ENCODE measurements around the gene CACNA1D. TPM values are rescaled to one million over a fixed set of nuclear protein-coding genes. Genes with fewer than 3 reads are reported as not detected.

CACNA1D gene
- total RNA-seq, 2 experiments from 2014 or later, result 0.13 to 0.17 TPM

- ChIA-PET POLR2A (no interaction called here), CTCF (interaction anchor here (0.8 to 1.3 kb wide), 2 partner anchors 12 to 187 kb away, joined by 3 to 4 read pairs; no protein-coding TSS in a partner anchor)
Observed at GRCh38 chr3:53491276-53491675, 3.1 kb upstream of the CACNA1D start.

- ChIA-PET POLR2A (no interaction called here), CTCF (no interaction called here)
Observed at GRCh38 chr3:53493595-53493962, 832 bp upstream of the CACNA1D start.

DNA sequence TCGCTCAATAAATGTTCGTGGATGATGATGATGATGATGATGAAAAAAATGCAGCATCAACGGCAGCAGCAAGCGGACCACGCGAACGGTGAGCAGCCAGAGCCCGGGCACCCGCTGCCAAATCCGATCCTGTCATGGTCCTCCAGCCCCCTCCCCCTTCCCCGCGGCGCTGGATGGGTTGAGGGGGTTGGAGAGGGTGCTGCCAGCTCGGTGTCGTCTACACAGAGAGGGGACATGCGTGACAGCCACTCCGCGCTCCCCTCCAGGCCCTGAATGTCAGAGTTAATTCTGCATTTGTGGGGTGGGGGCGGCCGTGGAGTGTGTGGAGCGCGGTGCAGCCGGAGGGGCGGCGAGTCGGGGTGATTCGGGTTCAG lies 722 bp downstream of the CACNA1D start:
- ChIA-PET POLR2A (no interaction called here), CTCF (no interaction called here)

- CTCF ChIA-PET, result no interaction called here
- POLR2A ChIA-PET, result no interaction called here
Observed at GRCh38 chr3:53495520-53496391, 1.3 kb downstream of the CACNA1D start.

GRCh38 chr3:53496392-53496670 lies 1.9 kb downstream of the CACNA1D start:
- POLR2A ChIA-PET, result no interaction called here
- CTCF ChIA-PET, result no interaction called here

DNA sequence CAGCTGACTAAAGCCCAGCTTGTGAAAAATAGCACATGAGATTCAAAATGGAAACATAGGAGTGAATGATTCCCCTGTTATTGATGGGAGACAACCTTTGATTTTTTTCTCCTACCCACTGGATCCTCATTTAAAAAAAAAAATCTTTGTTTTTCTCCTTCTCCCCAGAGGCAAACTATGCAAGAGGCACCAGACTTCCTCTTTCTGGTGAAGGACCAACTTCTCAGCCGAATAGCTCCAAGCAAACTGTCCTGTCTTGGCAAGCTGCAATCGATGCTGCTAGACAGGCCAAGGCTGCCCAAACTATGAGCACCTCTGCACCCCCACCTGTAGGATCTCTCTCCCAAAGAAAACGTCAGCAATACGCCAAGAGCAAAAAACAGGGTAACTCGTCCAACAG lies 2.6 kb downstream of the CACNA1D start:
- ChIA-PET CTCF (no interaction called here), POLR2A (no interaction called here)

DNA sequence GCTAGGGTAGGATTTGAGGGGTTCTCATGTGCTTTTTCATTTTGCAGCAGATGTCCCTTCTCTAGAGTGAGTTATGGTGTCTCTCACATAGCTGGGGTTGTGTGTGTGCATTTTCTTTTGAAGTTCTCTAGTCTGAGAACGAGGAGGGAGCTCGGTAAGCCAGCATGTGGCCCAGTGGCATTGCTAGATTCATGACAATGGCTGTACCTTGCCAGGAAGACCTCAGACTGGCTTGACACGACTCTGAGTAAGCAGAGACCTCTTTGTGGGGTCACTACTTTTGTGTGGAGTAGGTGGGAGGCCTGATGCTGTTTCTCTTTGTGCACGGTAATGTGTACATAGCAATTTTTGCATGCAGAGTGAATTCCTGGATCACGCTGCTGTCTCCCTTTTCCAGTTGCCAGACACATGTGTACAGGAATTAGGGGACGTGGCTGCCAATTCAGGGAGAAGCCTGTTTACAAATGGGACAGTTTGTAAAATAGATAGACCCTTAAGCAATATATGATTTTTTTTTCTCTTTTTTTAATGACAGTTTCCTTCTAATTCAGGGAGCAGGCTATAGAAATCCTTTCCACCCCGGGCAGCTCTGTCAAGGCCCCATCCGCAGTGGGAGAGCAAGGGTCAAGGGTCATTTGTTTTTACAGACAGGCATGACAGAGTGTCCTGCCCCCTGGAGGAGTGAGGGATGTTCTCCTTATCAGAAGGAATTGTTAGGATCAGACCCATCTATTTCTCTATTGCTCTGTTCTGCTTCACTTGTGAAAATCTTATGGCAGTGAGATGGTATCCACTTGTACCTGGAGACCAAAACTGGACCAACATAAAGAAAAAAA lies 4.6 kb downstream of the CACNA1D start:
- ChIA-PET CTCF (interaction anchor here (0.5 kb wide), 1 partner anchor 281 kb away, joined by 3 read pairs; no protein-coding TSS in a partner anchor), POLR2A (no interaction called here)

DNA sequence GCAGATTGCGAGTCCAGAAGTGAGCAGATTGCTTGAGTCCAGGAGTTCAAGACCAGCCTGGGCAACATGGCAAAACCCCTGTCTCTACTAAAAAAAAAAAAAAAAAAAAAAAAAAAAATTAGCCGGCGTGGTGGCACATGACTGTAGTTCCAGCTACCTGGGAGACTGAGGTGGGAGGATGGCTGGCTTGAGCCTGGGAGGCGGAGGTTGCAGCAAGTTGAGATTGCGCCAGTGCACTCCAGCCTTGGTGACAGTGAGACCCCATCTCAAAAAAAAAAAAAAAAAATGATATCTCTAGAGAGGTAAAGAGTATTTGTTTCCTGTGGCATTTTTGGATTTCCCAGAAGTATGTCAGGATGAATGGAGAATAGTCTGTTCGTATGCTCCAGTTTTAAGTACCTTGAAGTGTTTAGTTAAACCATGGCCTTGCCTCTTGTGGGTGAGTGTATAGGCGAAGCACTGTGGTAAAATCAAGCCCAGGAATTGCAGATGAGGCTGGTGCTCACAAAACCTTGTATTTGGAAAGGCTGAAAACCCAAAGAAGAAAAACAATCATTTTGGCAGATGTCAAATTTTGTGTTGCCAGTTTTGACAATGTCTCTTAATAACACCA lies 5.9 kb downstream of the CACNA1D start:
- POLR2A ChIA-PET, result interaction anchor here (0.7 kb wide), 1 partner anchor 10 kb away, joined by 6 read pairs; no protein-coding TSS in a partner anchor
- CTCF ChIA-PET, result interaction anchor here (0.7 kb wide), 1 partner anchor 92 kb away, joined by 5 read pairs; no protein-coding TSS in a partner anchor

DNA sequence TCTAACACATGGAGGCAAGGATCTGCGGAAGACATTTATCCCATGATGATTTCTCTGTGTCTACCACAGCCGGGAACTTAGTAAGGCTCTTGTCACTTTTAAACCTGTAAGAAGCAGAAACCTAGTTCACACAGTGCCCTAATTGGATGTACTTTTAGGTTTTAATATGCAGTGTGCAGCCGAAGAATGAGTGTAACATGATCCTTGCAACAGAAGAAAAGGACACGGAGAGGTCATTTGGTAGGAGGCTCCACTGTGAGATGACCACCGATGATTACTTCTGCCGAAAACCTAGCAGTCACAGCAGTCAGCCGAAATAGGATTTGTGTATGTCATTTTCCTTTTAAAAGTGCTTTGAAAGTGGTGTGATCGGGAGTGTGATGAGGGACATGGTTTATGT lies 6.8 kb downstream of the CACNA1D start:
- ChIA-PET CTCF (no interaction called here), POLR2A (no interaction called here)

DNA sequence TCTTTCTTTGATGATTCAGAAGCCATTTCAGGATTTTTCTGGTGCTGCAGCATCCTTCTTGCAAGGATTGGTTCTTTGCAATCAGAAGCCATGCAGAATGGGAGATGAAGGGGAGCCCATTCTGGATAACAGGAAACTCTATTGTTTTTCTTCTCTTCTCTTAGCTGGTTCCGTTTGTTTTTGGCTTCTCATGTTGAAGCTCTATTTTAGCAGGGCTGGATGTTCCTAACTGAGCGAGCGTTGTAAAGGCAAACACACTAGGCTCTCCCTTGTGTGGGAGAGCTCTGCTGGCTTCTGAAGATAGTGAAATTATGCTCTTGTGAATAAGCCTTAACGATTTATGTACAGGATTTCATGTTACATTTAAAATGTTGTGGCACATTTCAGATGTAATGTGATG lies 8.3 kb downstream of the CACNA1D start:
- ChIA-PET CTCF (interaction anchor here (1.2 kb wide), 1 partner anchor 10 kb away, joined by 3 read pairs; no protein-coding TSS in a partner anchor), POLR2A (interaction anchor here (0.6 kb wide), 1 partner anchor 124 kb away, joined by 4 read pairs; no protein-coding TSS in a partner anchor)

DNA sequence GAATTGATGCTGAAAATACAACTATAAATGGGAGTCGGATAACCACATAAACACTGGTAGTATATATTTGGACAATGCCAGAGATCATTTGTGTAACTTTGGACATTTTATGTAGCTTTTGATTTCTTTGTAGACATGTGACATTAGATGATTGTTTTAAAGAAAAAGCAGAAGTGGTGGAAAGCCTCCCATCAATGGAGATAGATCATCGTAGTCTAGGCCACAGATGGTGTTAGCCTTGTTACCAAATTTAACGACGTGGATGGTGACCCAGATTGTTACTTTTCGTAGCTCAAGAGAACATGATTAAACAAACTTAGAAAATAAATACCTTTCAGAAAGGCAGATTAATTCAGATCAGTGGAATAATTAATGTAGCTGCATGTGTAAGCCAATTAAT lies 8.8 kb downstream of the CACNA1D start:
- ChIA-PET CTCF (interaction anchor here (1.0 to 1.2 kb wide), 2 partner anchors 10 to 13 kb away, joined by 3 to 4 read pairs; no protein-coding TSS in a partner anchor), POLR2A (no interaction called here)

GRCh38 chr3:53506110-53506762 lies 11.8 kb downstream of the CACNA1D start:
- ChIA-PET CTCF (no interaction called here), POLR2A (no interaction called here)

GRCh38 chr3:53506763-53507145 lies 12.3 kb downstream of the CACNA1D start:
- ChIA-PET CTCF (no interaction called here), POLR2A (no interaction called here)

DNA sequence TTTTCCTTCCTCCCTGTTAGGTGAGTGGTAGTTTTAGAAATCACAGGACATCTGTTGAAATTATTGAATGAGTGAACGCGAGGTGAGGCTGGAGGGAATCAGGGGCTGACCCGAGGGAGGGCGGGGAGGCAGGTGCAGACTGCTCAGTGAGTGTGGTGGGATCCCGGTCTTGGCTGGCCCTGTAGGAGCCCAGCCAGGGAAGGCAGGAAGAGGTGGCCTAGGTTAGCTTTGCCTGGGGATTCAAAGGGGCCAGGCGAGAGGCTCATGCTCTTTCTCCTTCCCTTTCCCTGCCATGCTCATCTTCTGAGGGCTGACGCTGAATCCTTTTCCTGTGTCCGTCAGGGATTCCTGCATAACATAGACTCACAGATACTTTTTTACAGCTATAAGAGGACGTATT lies 15.1 kb downstream of the CACNA1D start:
- ChIA-PET CTCF (no interaction called here), POLR2A (no interaction called here)

DNA sequence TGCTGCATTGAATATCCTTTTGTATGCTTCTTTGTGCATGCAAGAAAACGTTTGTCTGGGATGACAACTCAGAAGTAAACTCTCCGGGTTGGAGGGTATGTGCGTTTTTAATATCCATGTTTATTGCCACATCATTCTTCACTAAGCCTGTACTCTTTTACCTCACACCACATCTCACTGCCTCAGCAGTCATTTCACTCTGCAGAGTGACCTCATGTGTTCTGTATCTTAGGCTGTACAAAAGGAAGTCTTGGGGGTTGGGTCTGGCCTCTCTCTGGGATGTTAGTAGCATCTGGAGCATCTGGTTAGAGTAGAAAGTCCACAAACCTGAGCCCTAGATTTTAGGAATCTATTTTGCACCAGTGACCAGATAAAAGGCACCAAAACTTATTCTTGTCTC lies 16.1 kb downstream of the CACNA1D start:
- ChIA-PET POLR2A (no interaction called here), CTCF (no interaction called here)

GRCh38 chr3:53511246-53511645 lies 16.8 kb downstream of the CACNA1D start:
- POLR2A ChIA-PET, result no interaction called here
- CTCF ChIA-PET, result no interaction called here

GRCh38 chr3:53513556-53514190 lies 19.3 kb downstream of the CACNA1D start:
- POLR2A ChIA-PET, result no interaction called here
- CTCF ChIA-PET, result interaction anchor here (0.6 to 0.8 kb wide), 2 partner anchors 127 to 198 kb away, joined by 3 to 4 read pairs; no protein-coding TSS in a partner anchor

DNA sequence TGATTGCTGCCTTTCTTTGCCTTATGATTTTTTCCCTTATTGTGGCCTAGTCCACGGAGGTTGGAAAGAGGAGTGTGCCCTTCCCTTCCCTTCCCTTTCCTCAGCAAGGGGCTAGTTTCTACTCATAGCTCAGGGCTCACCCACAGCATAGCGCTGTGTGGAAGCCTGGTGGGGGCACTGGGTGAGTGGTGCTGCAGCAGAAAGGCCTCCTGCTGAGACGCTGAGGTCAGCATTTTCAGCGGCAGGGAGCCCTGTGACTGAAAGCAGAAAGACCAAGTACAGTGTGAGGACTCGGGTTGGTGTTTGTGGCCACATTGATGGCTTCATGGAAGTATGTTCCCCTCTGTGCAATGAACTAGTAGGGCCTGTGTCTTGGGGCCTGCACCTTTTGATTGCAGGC lies 21.9 kb downstream of the CACNA1D start:
- POLR2A ChIA-PET, result no interaction called here
- CTCF ChIA-PET, result no interaction called here

- CTCF ChIA-PET, result no interaction called here
- POLR2A ChIA-PET, result no interaction called here
Observed at GRCh38 chr3:53518495-53518981, 24.1 kb downstream of the CACNA1D start.

Data from activated CD8-positive, alpha-beta memory T cell treated with anti-CD3 and anti-CD28 coated beads for 36 hours (primary cell).